Thymus (tissue), 11 donors: Measurements from ENCODE around the gene FAM131C. TPM values are rescaled to one million over a fixed set of nuclear protein-coding genes. Genes with fewer than 3 reads are reported as not detected.
"Not testable (repeated sequence)": the region's sequence is repeated elsewhere in the genome, so short reads cannot be mapped to it uniquely, and the experiment has no call there.

Source experiments
- DNase-seq, 9 donors: peaks; one replicate each; pipeline ENCODE4 v3.0.0-alpha.2; 2013; ENCODE audit warnings: low spot score in 9 of 9, low read depth in 6 of 9, missing footprints in 1 of 9
- H3K27ac ChIP-seq, 2 donors: one replicate each; pipeline ENCODE4 v1.5.1; 2013; ENCODE audit warnings: control low read depth in 1 of 2, low read depth in 1 of 2, low read length in 1 of 2, mild to moderate bottlenecking in 1 of 2, moderate library complexity in 1 of 2
- H3K27me3 ChIP-seq, 2 donors: one replicate each; pipeline ENCODE4 v1.5.1; 2013; ENCODE audit warnings: low read length in 1 of 2; ENCODE audit not compliant: control insufficient read depth in 2 of 2, insufficient read depth in 1 of 2
- H3K36me3 ChIP-seq, 2 donors: one replicate each; pipeline ENCODE4 v1.5.1; 2013; ENCODE audit warnings: low read length in 1 of 2, mild to moderate bottlenecking in 1 of 2, moderate library complexity in 1 of 2; ENCODE audit not compliant: control insufficient read depth in 2 of 2, insufficient read depth in 2 of 2
- H3K4me1 ChIP-seq, 2 donors: one replicate each; pipeline ENCODE4 v1.5.1; 2013; ENCODE audit warnings: low read length in 2 of 2; ENCODE audit not compliant: control insufficient read depth in 2 of 2, insufficient read depth in 2 of 2
- H3K4me3 ChIP-seq, 2 donors: one replicate each; pipeline ENCODE4 v1.5.1; 2013; ENCODE audit warnings: low read length in 2 of 2, control low read depth in 1 of 2, mild to moderate bottlenecking in 1 of 2
- H3K9me3 ChIP-seq, 2 donors: one replicate each; pipeline ENCODE4 v1.5.1; 2013; ENCODE audit warnings: low read length in 1 of 2, mild to moderate bottlenecking in 1 of 2; ENCODE audit not compliant: control insufficient read depth in 2 of 2, insufficient read depth in 1 of 2
- WGBS: extraction: QIAGEN DNeasy Blood & Tissue Kit; methylation state at CpG from one replicate; pipeline ENCODE4 v1.1.7; 2013; 5-methylcytosine and 5-hydroxymethylcytosine counted together
- polyA plus RNA-seq: library from polyadenylated mRNA; stranded (reverse); fragments of 200-250 nt; gene quantifications from one replicate; pipeline ENCODE4 v1.2.3, GENCODE V29; 2013
- total RNA-seq: library from RNA; stranded (reverse); fragments of 120-200 nt; gene quantifications from one replicate; pipeline ENCODE4 v1.2.4, GENCODE V29; 2013
- donor health status: healthy.

Gene FAM131C
- total and polyA plus RNA-seq, 2 donors = 0.05 to 0.96 TPM

DNA sequence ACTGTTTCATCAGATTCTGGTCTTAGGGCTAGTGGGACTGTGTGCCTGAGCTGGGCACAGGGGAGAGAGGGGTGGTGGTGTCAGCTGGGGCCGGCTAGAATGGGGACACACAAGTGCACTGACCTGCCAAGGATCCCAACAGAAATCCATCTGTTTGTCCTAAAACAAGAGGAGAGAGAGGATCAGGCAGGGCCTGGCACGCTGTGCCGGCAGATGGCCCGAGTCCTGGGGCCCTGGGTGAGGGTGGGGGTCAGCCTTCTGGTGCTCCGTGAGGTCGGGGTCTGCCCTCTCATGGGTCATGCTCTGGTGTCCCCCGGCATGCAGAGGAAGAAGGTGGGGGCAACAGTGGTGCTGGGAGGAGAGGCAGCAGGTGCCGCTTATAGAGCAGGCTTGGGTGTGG, 33.6 kb downstream of the FAM131C start:
- not testable (repeated sequence) for H3K27ac ChIP-seq, DNase-seq, H3K4me1 ChIP-seq, H3K27me3 ChIP-seq, H3K4me3 ChIP-seq, H3K9me3 ChIP-seq, H3K36me3 ChIP-seq
- 90% methylated on average over 7 of the region's 8 CpGs for WGBS

- H3K27ac ChIP-seq = no peak overlapping the region
- no peaks in the 10 kb centered on the region for H3K9me3 ChIP-seq
- no peak for DNase-seq
- WGBS = 91% methylated on average over 4 of the region's 4 CpGs
- H3K36me3 ChIP-seq = no peaks in the 10 kb centered on the region
- no peak overlapping the region for H3K4me3 ChIP-seq
- H3K4me1 ChIP-seq = no peaks in the 10 kb centered on the region
- peaks cover 0 to 6% of the 10 kb centered on the region in 2 donors for H3K27me3 ChIP-seq
Measured at GRCh38 chr1:16038620-16038912, 34.9 kb downstream of the FAM131C start.

GRCh38 chr1:16036461-16036860, 37.0 kb downstream of the FAM131C start:
- H3K27me3 ChIP-seq, H3K27ac ChIP-seq, H3K4me3 ChIP-seq, DNase-seq, H3K36me3 ChIP-seq, H3K4me1 ChIP-seq, H3K9me3 ChIP-seq: not testable (repeated sequence)
- 95% methylated on average over 10 of the region's 11 CpGs for whole genome bisulfite sequencing

GRCh38 chr1:16033103-16033632, 40.3 kb downstream of the FAM131C start:
- DNase-seq, H3K27ac ChIP-seq, H3K4me1 ChIP-seq, H3K4me3 ChIP-seq, H3K36me3 ChIP-seq, H3K27me3 ChIP-seq, H3K9me3 ChIP-seq: not testable (repeated sequence)
- 73% methylated on average over 7 of the region's 7 CpGs for WGBS

- Histone ChIP-seq H3K27me3 (peaks cover 0 to 12% of the 10 kb centered on the region in 2 donors), H3K36me3 (no peaks in the 10 kb centered on the region), H3K4me1 (no peaks in the 10 kb centered on the region), H3K4me3 (no peak overlapping the region), H3K27ac (no peak overlapping the region), H3K9me3 (peaks cover 0 to 1% of the 10 kb centered on the region in 2 donors)
- DNase-seq = peak in 1 of 9 donors; percentile 25
- WGBS = 68% methylated on average over 18 of the region's 18 CpGs
Measured at GRCh38 chr1:16032388-16033102, 40.9 kb downstream of the FAM131C start.

DNA sequence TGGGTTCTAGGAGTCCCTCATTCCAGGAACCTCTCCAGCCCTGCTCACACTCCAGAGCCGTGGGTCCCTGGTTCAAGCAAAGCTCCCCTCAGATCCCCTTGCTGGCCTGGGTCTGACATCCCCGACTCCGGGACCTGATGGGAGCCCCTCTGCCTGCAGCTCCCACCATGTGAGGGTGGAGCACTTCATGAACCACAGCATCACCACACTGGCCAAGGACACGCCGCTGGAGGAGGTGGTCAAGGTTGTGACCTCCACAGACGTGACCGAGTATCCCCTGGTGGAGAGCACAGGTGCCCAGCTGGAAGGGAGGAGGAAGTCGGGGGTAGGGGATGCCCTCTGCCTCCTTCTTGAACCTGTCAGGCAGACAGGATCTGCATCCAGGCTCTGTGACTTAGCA, 41.9 kb downstream of the FAM131C start:
- peaks cover 0 to 1% of the 10 kb centered on the region in 2 donors for H3K9me3 ChIP-seq
- peaks cover 2 to 5% of the 10 kb centered on the region in 2 donors for H3K4me1 ChIP-seq
- no peaks in the 10 kb centered on the region for H3K36me3 ChIP-seq
- H3K27me3 ChIP-seq = peaks cover 0 to 22% of the 10 kb centered on the region in 2 donors
- no peak for DNase-seq
- no peak overlapping the region for H3K27ac ChIP-seq
- no peak overlapping the region for H3K4me3 ChIP-seq
- 90% methylated on average over 8 of the region's 8 CpGs for WGBS

- DNase-seq = no peak
- Histone ChIP-seq H3K9me3 (peaks cover 0 to 1% of the 10 kb centered on the region in 2 donors), H3K36me3 (no peaks in the 10 kb centered on the region), H3K27ac (no peak overlapping the region), H3K27me3 (peaks cover 0 to 30% of the 10 kb centered on the region in 2 donors), H3K4me1 (peaks cover 2 to 5% of the 10 kb centered on the region in 2 donors), H3K4me3 (no peak overlapping the region)
- 96% methylated on average over 1 of the region's 1 CpG for WGBS
Measured at GRCh38 chr1:16029288-16029687, 44.2 kb downstream of the FAM131C start.

DNA sequence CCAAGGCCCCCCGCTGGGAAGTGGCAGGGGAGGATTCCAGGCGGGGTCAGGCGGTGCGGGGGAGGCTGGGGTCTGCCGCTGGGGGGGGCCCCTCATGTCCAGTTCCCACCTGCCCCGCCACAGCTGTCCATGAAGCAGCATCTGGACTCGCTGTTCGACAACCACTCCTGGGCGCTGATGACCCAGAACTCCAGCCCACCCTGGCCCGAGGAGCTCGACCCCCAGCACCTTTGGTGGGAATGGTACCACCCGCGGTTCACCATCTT, 44.5 kb downstream of the FAM131C start:
- not testable (repeated sequence) for DNase-seq, H3K9me3 ChIP-seq, H3K27ac ChIP-seq, H3K4me1 ChIP-seq, H3K4me3 ChIP-seq, H3K36me3 ChIP-seq
- H3K27me3 ChIP-seq = peaks cover 0 to 30% of the 10 kb centered on the region in 2 donors
- 84% methylated on average over 13 of the region's 13 CpGs for WGBS

DNA sequence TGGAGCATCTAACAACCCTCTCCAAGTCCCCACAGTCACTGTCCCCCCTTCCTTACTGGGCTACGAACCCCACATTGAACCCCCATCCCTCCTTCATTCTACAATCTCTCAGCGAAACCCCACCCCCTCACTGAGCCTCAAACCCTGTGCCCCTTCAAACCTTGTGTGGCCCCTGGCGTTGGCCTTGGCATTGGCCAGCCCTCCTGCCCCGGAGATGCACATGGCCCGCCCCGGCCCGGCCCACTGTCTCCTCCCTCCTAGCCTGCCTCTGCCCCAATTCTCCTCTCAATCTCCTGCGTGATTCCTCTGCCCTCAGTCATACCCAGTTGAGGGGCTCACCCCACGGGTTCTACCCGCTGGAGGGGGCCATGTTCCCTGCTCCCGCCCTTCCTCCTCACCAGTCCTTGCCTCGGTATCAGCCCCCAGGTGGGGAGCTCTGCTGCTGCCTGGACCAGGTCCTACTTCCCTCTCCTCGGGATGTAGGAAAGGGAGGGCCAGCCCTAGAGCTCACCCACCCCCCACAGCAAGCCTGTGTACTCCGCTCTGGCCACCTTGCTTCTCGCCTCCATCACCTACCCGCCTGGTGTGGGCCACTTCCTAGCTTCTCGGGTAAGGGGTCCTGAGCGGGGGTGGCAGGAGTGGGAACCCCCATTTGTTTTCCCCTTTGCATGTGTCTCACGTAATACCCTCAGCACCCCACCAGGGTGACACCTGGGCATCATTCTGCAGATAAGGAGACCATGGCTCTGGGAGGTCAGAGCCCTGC, 45.0 kb downstream of the FAM131C start:
- H3K4me1 ChIP-seq = peaks cover 2 to 5% of the 10 kb centered on the region in 2 donors
- no peak for DNase-seq
- 63% methylated on average over 19 of the region's 19 CpGs for WGBS
- peaks cover 0 to 32% of the 10 kb centered on the region in 2 donors for H3K27me3 ChIP-seq
- H3K36me3 ChIP-seq = no peaks in the 10 kb centered on the region
- peaks cover 0 to 1% of the 10 kb centered on the region in 2 donors for H3K9me3 ChIP-seq
- H3K27ac ChIP-seq = no peak overlapping the region
- H3K4me3 ChIP-seq = no peak overlapping the region
